Lung (tissue), 12 donors: ENCODE measurements around the gene METTL4. TPM values are rescaled to one million over a fixed set of nuclear protein-coding genes. Genes with fewer than 3 reads are reported as not detected.

Source experiments
- ATAC-seq: fragments of 200-7000 bp; cut with Tn5 transposase; one replicate; pipeline ENCODE4 v1.9.1; 2020; ENCODE audit warnings: moderate number of reproducible peaks; ENCODE audit not compliant: insufficient read depth, low FRiP score
- DNase-seq, 3 donors: peaks; one replicate each; pipeline ENCODE4 v3.0.0-alpha.2; 2013 to 2017
- H3K27ac ChIP-seq, 2 donors: one replicate each; pipeline ENCODE4 v1.5.1; 2013; ENCODE audit warnings: mild to moderate bottlenecking in 2 of 2, moderate library complexity in 2 of 2, control low read depth in 1 of 2, inconsistent platforms in 1 of 2, low read depth in 1 of 2, low read length in 1 of 2
- H3K27me3 ChIP-seq, 3 donors: one replicate each; pipeline ENCODE4 v1.5.1; 2013; ENCODE audit warnings: low read length in 2 of 3; ENCODE audit not compliant: control insufficient read depth in 3 of 3, insufficient read depth in 3 of 3
- H3K36me3 ChIP-seq, 4 donors: one replicate each; pipeline ENCODE4 v1.5.1; 2013; ENCODE audit warnings: low read length in 4 of 4, mild to moderate bottlenecking in 1 of 4, moderate library complexity in 1 of 4; ENCODE audit not compliant: control insufficient read depth in 4 of 4, insufficient read depth in 4 of 4
- H3K4me1 ChIP-seq, 5 donors: one replicate each; pipeline ENCODE4 v1.5.1; 2013; ENCODE audit warnings: low read length in 5 of 5, mild to moderate bottlenecking in 2 of 5, moderate library complexity in 1 of 5; ENCODE audit not compliant: control insufficient read depth in 5 of 5, insufficient read depth in 5 of 5
- H3K4me3 ChIP-seq: one replicate; pipeline ENCODE4 v1.5.1; 2013; ENCODE audit warnings: mild to moderate bottlenecking, control low read depth, moderate library complexity
- H3K9ac ChIP-seq, 2 donors: one replicate each; pipeline ENCODE4 v1.5.1; 2013; ENCODE audit warnings: low read length in 2 of 2, control low read depth in 1 of 2; ENCODE audit not compliant: insufficient read depth in 1 of 2
- H3K9me3 ChIP-seq, 4 donors: one replicate each; pipeline ENCODE4 v1.5.1; 2013; ENCODE audit warnings: low read length in 3 of 4, mild to moderate bottlenecking in 1 of 4, moderate library complexity in 1 of 4; ENCODE audit not compliant: control insufficient read depth in 4 of 4, insufficient read depth in 3 of 4
- WGBS, 2 donors: extraction: QIAGEN DNeasy Blood & Tissue Kit; methylation state at CpG; one replicate each; pipeline ENCODE4 v1.1.7; 2013; 5-methylcytosine and 5-hydroxymethylcytosine counted together
- polyA plus RNA-seq, 2 donors: library from polyadenylated mRNA; stranded (reverse); fragments of 200-250 nt; gene quantifications; one replicate each; pipeline ENCODE4 v1.2.1, GENCODE V29; 2013
- total RNA-seq, 2 donors: library from RNA; depleted of rRNA in 1 of 2; stranded (reverse); fragments of >200 nt in 1 of 2; gene quantifications; one replicate each; pipeline ENCODE4 v1.2.1, GENCODE V29; 2014 to 2021
- TF ChIP-seq, protein P1 (sequence below): IDR thresholded peaks from 2 replicates; pipeline ENCODE4 v1.5.1; 2012; ENCODE audit warnings: mild to moderate bottlenecking; ENCODE audit errors: control extremely low read depth, extremely low read depth
- donor health status: control.
- donor health status: control.
- donor health status: Bipolar disorder and iron deficiency.
- donor health status: healthy.
- donor health status: DM: yes; HTN: yes; CAD: no.

Gene METTL4
- total and polyA plus RNA-seq, 4 donors = 5.3 to 19.3 (median 8.1) TPM

DNA sequence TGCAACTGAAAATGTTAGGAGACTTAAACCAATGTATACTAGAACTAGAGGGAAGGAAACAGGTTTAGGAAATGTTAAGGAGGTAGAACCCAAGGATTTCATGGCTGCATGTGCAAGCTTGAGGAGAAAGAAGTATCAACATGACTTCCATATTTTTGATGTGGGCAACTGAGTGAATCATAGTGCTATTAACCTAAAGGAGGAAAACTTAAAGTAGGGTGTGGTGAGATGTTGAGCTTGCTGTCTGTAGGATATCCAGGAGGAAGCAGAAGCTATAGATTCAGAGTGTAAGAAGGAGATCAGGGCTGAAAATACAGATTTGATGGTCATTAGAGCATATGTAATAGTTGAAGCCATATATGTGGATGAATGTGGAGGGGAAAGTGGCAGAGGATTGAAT, 31.5 kb upstream of the METTL4 start:
- Histone ChIP-seq H3K9me3 (no peaks in the 10 kb centered on the region), H3K9ac (no peak overlapping the region), H3K27ac (no peak overlapping the region), H3K4me1 (no peaks in the 10 kb centered on the region), H3K36me3 (peaks cover 0 to 10% (median 3%) of the 10 kb centered on the region in 4 donors), H3K27me3 (no peaks in the 10 kb centered on the region), H3K4me3 (no peak overlapping the region)
- no peak for DNase-seq
- ATAC-seq = no peak
- TF ChIP-seq, protein P1, sequence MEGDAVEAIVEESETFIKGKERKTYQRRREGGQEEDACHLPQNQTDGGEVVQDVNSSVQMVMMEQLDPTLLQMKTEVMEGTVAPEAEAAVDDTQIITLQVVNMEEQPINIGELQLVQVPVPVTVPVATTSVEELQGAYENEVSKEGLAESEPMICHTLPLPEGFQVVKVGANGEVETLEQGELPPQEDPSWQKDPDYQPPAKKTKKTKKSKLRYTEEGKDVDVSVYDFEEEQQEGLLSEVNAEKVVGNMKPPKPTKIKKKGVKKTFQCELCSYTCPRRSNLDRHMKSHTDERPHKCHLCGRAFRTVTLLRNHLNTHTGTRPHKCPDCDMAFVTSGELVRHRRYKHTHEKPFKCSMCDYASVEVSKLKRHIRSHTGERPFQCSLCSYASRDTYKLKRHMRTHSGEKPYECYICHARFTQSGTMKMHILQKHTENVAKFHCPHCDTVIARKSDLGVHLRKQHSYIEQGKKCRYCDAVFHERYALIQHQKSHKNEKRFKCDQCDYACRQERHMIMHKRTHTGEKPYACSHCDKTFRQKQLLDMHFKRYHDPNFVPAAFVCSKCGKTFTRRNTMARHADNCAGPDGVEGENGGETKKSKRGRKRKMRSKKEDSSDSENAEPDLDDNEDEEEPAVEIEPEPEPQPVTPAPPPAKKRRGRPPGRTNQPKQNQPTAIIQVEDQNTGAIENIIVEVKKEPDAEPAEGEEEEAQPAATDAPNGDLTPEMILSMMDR = no peak

DNA sequence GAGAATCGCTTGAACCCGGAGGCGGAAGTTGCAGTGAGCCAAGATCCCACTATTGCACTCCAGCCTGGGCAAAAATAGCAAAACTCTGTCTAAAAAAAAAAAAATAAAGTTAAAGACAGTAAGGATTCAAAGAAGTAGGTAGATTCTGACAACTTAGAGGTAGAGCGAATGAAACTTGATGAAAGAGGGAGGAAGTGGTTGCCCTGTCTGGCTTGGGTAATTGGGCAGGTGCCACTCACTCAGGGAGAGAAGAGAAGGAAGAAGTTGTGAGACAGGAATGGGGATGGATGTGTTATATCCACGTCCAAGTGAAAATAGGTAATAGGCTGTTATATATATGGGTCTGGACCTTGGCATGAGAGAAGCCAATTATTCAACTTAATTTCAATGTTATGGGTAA, 26.3 kb upstream of the METTL4 start:
- H3K9me3 ChIP-seq = no peaks in the 10 kb centered on the region
- ATAC-seq = no peak
- no peaks in the 10 kb centered on the region for H3K27me3 ChIP-seq
- H3K4me1 ChIP-seq = no peaks in the 10 kb centered on the region
- WGBS, 2 donors = 82 to 94% methylated on average over 5 of the region's 5 CpGs
- no peak overlapping the region for H3K27ac ChIP-seq
- no peak for DNase-seq
- no peak overlapping the region for H3K4me3 ChIP-seq
- peaks cover 0 to 9% (median 3%) of the 10 kb centered on the region in 4 donors for H3K36me3 ChIP-seq
- H3K9ac ChIP-seq = no peak overlapping the region
- TF ChIP-seq, protein P1 = no peak

DNA sequence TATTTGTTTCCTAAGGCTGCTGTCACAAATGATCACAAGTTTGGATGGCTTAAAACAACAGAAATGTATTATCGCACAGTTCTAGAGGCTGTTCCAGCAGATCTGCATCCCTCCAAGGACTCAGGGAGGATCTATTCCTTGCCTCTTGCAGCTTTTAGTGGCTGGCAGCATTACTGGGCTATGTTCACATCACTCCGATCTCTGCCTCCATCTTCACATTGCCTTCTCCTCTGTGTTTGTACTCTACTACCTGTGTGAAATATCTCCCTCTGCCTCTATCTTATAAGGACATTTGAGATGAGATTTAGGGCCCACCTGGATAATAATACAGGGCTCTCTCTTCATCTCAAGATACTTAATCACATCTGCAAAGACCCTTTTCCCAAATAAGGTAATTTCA, 19.0 kb upstream of the METTL4 start:
- H3K27ac ChIP-seq = no peak overlapping the region
- H3K9ac ChIP-seq = no peak overlapping the region
- DNase-seq (no peak), ATAC-seq (no peak)
- no peaks in the 10 kb centered on the region for H3K27me3 ChIP-seq
- H3K36me3 ChIP-seq = peaks cover 0 to 9% (median 3%) of the 10 kb centered on the region in 4 donors
- TF ChIP-seq, protein P1 = no peak
- H3K4me1 ChIP-seq = no peaks in the 10 kb centered on the region
- H3K4me3 ChIP-seq = no peak overlapping the region
- WGBS, 2 donors = 99 to 100% methylated on average over 2 of the region's 2 CpGs
- no peaks in the 10 kb centered on the region for H3K9me3 ChIP-seq

DNA sequence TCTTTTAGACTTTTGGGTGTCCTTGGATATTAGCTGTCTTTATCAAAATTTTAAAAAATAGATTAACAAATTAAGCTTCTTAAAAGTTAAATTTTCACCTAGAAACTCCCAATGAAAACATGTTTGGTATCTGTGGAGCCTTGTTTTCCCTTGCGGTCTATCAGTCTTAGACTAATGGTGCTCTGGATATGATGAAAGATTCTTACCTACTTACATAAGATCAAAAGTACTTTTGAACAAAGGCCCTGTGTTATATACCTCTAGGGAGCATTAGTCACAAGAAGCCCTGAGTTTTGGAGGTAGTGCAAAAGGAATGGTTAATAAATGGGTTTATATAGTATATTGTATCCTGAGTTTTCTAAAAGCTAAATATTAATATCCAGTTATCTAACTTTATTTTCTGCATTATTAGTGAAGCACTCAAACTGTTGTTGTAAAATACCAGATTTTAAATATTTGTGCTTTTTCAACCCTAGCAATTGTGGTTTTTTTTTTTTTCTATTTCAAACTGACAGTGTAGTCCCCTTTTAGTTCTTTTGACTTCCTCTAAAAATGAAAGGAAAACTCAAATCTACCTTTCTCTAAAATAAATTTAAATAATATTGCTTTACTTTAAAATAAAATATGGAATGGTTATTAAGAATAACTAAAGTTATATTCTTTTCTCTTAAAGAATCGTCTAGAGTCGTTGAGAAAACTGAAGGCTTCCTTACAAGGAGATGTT, 18.2 kb upstream of the METTL4 start:
- DNase-seq (no peak), ATAC-seq (no peak)
- no peak overlapping the region for H3K27ac ChIP-seq
- no peak overlapping the region for H3K9ac ChIP-seq
- H3K4me1 ChIP-seq = no peaks in the 10 kb centered on the region
- H3K36me3 ChIP-seq = peaks cover 0 to 13% (median 3%) of the 10 kb centered on the region in 4 donors
- 91 to 95% methylated on average over 3 of the region's 3 CpGs for WGBS, 2 donors
- no peaks in the 10 kb centered on the region for H3K27me3 ChIP-seq
- no peaks in the 10 kb centered on the region for H3K9me3 ChIP-seq
- no peak overlapping the region for H3K4me3 ChIP-seq
- TF ChIP-seq, protein P1 = no peak
